Hepatocyte (in vitro differentiated cells): Measurements from ENCODE around the gene ARFGAP1. TPM values are rescaled to one million over a fixed set of nuclear protein-coding genes. Genes with fewer than 3 reads are reported as not detected.

Source experiments
- DNase-seq: peaks from one replicate; pipeline ENCODE4 v3.0.0-alpha.2; 2016; ENCODE audit warnings: low spot score
- H2AFZ ChIP-seq: fragments of 200-600 bp; sonication (generic); 2 replicates; pipeline ENCODE4 v1.6.0; 2016; ENCODE audit warnings: antibody characterized with exemption, mild to moderate bottlenecking
- H3K27ac ChIP-seq: fragments of 200-600 bp; sonication (generic); 2 replicates; pipeline ENCODE4 v1.5.1; 2016; ENCODE audit warnings: mild to moderate bottlenecking
- H3K27me3 ChIP-seq: fragments of 200-600 bp; sonication (generic); 2 replicates; pipeline ENCODE4 v1.6.1; 2016
- H3K36me3 ChIP-seq: fragments of 200-600 bp; sonication (generic); replicated peaks from 2 replicates; pipeline ENCODE4 v1.5.1; 2016; ENCODE audit warnings: low read depth; ENCODE audit not compliant: insufficient read depth
- H3K4me1 ChIP-seq: fragments of 200-600 bp; sonication (generic); 2 replicates; pipeline ENCODE4 v1.5.1; 2016; ENCODE audit warnings: mild to moderate bottlenecking, moderate library complexity; ENCODE audit not compliant: insufficient read depth
- H3K4me2 ChIP-seq: fragments of 200-600 bp; sonication (generic); 2 replicates; pipeline ENCODE4 v1.6.0; 2016
- H3K4me3 ChIP-seq: fragments of 200-600 bp; sonication (generic); 2 replicates; pipeline ENCODE4 v1.5.1; 2016; ENCODE audit warnings: mild to moderate bottlenecking
- H3K79me2 ChIP-seq: fragments of 200-600 bp; sonication (generic); 2 replicates; pipeline ENCODE4 v1.6.0; 2017; ENCODE audit warnings: mild to moderate bottlenecking
- H3K9me2 ChIP-seq: fragments of 200-600 bp; sonication (generic); replicated peaks from 2 replicates; pipeline ENCODE4 v1.6.0; 2017; ENCODE audit warnings: mild to moderate bottlenecking; ENCODE audit not compliant: insufficient read depth
- H3K9me3 ChIP-seq: fragments of 200-600 bp; sonication (generic); 2 replicates; pipeline ENCODE4 v1.5.1; 2016; ENCODE audit warnings: low read depth, mild to moderate bottlenecking
- H4K20me1 ChIP-seq: fragments of 200-600 bp; sonication (generic); 2 replicates; pipeline ENCODE4 v1.6.0; 2016; ENCODE audit warnings: mild to moderate bottlenecking; ENCODE audit not compliant: insufficient read depth, poor library complexity, severe bottlenecking
- CTCF ChIP-seq: fragments of 200-600 bp; sonication (generic); IDR thresholded peaks from 2 replicates; pipeline ENCODE4 v1.5.1; 2016; ENCODE audit warnings: antibody characterized with exemption, mild to moderate bottlenecking; ENCODE audit not compliant: poor library complexity
- EZH2 ChIP-seq: fragments of 200-600 bp; sonication (generic); IDR thresholded peaks from 2 replicates; pipeline ENCODE4 v1.6.1; 2016; ENCODE audit warnings: antibody characterized with exemption, mild to moderate bottlenecking, borderline replicate concordance
- EZH2phosphoT487 ChIP-seq: fragments of 200-600 bp; sonication (generic); IDR thresholded peaks from one replicate; pipeline ENCODE4 v1.6.1; 2018; ENCODE audit warnings: antibody characterized with exemption, mild to moderate bottlenecking, low read depth, moderate library complexity; ENCODE audit not compliant: unreplicated experiment, severe bottlenecking
- WGBS: methylation state at CpG from one replicate; pipeline ENCODE4 v1.1.6; 2016; ENCODE audit warnings: low lambda C conversion rate; ENCODE audit errors: missing lambda C conversion rate; 5-methylcytosine and 5-hydroxymethylcytosine counted together
- polyA plus RNA-seq: library from polyadenylated mRNA; unstranded; fragments of >200 nt; fragmentation: Nextera tagmentation; extraction: Ambion mirVana; gene quantifications from 2 replicates; pipeline ENCODE4 v1.2.1, GENCODE V29; 2016
- total RNA-seq: library from RNA; depleted of rRNA; stranded (reverse); fragments of >200 nt; gene quantifications from 2 replicates; pipeline ENCODE4 v1.2.3, GENCODE V29; 2014

The ARFGAP1 gene
- total and polyA plus RNA-seq, 2 experiments from 2014 or later: 78.2 to 99.0 TPM

GRCh38 chr20:63274381-63275228 is 2.0 kb downstream of the ARFGAP1 start:
- Histone ChIP-seq H3K79me2 (peaks cover 59% of the 10 kb centered on the region), H3K9me2 (no peaks in the 10 kb centered on the region), H2AFZ (no peak overlapping the region), H4K20me1 (peaks cover 38% of the 10 kb centered on the region), H3K27ac (peak overlapping the region; percentile 57), H3K9me3 (no peaks in the 10 kb centered on the region), H3K4me1 (peaks cover 15% of the 10 kb centered on the region), H3K36me3 (no peaks in the 10 kb centered on the region), H3K4me2 (peak overlapping the region; percentile 86), H3K27me3 (no peaks in the 10 kb centered on the region), H3K4me3 (no peak overlapping the region)
- no peak for DNase-seq
- WGBS: 90% methylated on average over 17 of the region's 17 CpGs
- TF ChIP-seq EZH2phosphoT487 (no peak), CTCF (no peak), EZH2 (no peak)

GRCh38 chr20:63275825-63276224 is 3.2 kb downstream of the ARFGAP1 start:
- no peaks in the 10 kb centered on the region for H3K36me3 ChIP-seq
- no peaks in the 10 kb centered on the region for H3K9me3 ChIP-seq
- H3K9me2 ChIP-seq: no peaks in the 10 kb centered on the region
- H3K4me3 ChIP-seq: no peak overlapping the region
- WGBS: 96% methylated on average over 17 of the region's 18 CpGs
- H4K20me1 ChIP-seq: peaks cover 38% of the 10 kb centered on the region
- no peak overlapping the region for H3K27ac ChIP-seq
- peaks cover 59% of the 10 kb centered on the region for H3K79me2 ChIP-seq
- H3K4me1 ChIP-seq: peaks cover 15% of the 10 kb centered on the region
- no peak overlapping the region for H2AFZ ChIP-seq
- no peak for DNase-seq
- no peak for TF ChIP-seq CTCF
- no peak for TF ChIP-seq EZH2
- no peak for TF ChIP-seq EZH2phosphoT487
- no peak overlapping the region for H3K4me2 ChIP-seq
- H3K27me3 ChIP-seq: no peaks in the 10 kb centered on the region

GRCh38 chr20:63276956-63277355 is 4.3 kb downstream of the ARFGAP1 start:
- Histone ChIP-seq H3K27ac (no peak overlapping the region), H3K9me2 (no peaks in the 10 kb centered on the region), H3K79me2 (peaks cover 49% of the 10 kb centered on the region), H3K4me2 (no peak overlapping the region), H3K4me1 (peaks cover 11% of the 10 kb centered on the region), H2AFZ (no peak overlapping the region), H3K27me3 (no peaks in the 10 kb centered on the region), H4K20me1 (peaks cover 38% of the 10 kb centered on the region), H3K36me3 (no peaks in the 10 kb centered on the region), H3K9me3 (no peaks in the 10 kb centered on the region), H3K4me3 (no peak overlapping the region)
- WGBS: 97% methylated on average over 13 of the region's 20 CpGs
- no peak for DNase-seq
- TF ChIP-seq EZH2phosphoT487 (no peak), EZH2 (no peak), CTCF (no peak)
